Measurements from ENCODE around the gene WDR27. TPM values are rescaled to one million over a fixed set of nuclear protein-coding genes. Genes with fewer than 3 reads are reported as not detected.

Gene WDR27
- total and polyA plus RNA-seq, 2 experiments from 2014 or later = 27.7 to 29.7 TPM

- Histone ChIP-seq H3K9me3 (ENCODE audit: low read depth) (peaks cover 5% of the 10 kb centered on the region), H3K4me2 (no peak overlapping the region), H3K27ac (no peak overlapping the region), H3K27me3 (no peaks in the 10 kb centered on the region), H3K79me2 (no peaks in the 10 kb centered on the region), H2AFZ (no peak overlapping the region), H4K20me1 (ENCODE audit: insufficient read depth, poor library complexity, severe bottlenecking) (no peaks in the 10 kb centered on the region), H3K36me3 (replicated peaks; ENCODE audit: insufficient read depth, low read depth) (no peaks in the 10 kb centered on the region), H3K4me3 (no peak overlapping the region), H3K9me2 (replicated peaks; ENCODE audit: insufficient read depth) (no peaks in the 10 kb centered on the region), H3K4me1 (ENCODE audit: insufficient read depth) (no peaks in the 10 kb centered on the region)
- TF ChIP-seq, protein P1, sequence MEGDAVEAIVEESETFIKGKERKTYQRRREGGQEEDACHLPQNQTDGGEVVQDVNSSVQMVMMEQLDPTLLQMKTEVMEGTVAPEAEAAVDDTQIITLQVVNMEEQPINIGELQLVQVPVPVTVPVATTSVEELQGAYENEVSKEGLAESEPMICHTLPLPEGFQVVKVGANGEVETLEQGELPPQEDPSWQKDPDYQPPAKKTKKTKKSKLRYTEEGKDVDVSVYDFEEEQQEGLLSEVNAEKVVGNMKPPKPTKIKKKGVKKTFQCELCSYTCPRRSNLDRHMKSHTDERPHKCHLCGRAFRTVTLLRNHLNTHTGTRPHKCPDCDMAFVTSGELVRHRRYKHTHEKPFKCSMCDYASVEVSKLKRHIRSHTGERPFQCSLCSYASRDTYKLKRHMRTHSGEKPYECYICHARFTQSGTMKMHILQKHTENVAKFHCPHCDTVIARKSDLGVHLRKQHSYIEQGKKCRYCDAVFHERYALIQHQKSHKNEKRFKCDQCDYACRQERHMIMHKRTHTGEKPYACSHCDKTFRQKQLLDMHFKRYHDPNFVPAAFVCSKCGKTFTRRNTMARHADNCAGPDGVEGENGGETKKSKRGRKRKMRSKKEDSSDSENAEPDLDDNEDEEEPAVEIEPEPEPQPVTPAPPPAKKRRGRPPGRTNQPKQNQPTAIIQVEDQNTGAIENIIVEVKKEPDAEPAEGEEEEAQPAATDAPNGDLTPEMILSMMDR (IDR thresholded peaks at IDR 0.05; ENCODE audit: poor library complexity) = no peak
- TF ChIP-seq EZH2phosphoT487 (IDR thresholded peaks at IDR 0.05; ENCODE audit: low read depth, severe bottlenecking, unreplicated experiment) = no peak
- TF ChIP-seq EZH2 (IDR thresholded peaks at IDR 0.05; ENCODE audit: borderline replicate concordance) = no peak
- WGBS (ENCODE audit: low lambda C conversion rate, missing lambda C conversion rate) = 85% methylated on average over 5 of the region's 5 CpGs
- no peak for DNase-seq (ENCODE audit: low spot score)
Measured at GRCh38 chr6:169536446-169537170, 165.2 kb downstream of the WDR27 start.

DNA sequence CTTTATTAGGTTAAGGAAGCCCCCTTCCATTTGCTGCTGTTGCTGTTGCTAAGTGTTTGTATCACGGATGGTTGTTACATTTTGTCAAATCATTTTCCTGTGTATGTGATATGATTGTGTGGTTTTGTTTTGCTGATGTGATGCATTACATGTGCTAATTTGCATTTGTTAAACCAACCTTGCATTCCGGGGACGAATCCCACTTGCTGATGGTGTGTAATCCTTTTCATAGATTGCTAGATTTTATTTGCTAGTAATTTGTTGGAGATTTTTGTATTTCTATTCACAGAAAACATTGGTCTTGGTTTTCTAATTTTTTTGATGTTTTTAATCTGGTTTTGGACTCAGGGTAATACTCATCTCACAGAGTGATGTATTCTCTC, 167.8 kb downstream of the WDR27 start:
- Histone ChIP-seq H3K4me3 (no peak overlapping the region), H2AFZ (no peak overlapping the region), H3K9me2 (replicated peaks; ENCODE audit: insufficient read depth) (no peaks in the 10 kb centered on the region), H3K79me2 (no peaks in the 10 kb centered on the region), H3K36me3 (replicated peaks; ENCODE audit: insufficient read depth, low read depth) (no peaks in the 10 kb centered on the region), H3K4me1 (ENCODE audit: insufficient read depth) (no peaks in the 10 kb centered on the region), H3K4me2 (no peak overlapping the region), H3K9me3 (ENCODE audit: low read depth) (peaks cover 5% of the 10 kb centered on the region), H4K20me1 (ENCODE audit: insufficient read depth, poor library complexity, severe bottlenecking) (no peaks in the 10 kb centered on the region), H3K27me3 (no peaks in the 10 kb centered on the region), H3K27ac (no peak overlapping the region)
- TF ChIP-seq, protein P1 (IDR thresholded peaks at IDR 0.05; ENCODE audit: poor library complexity) = no peak
- no peak for TF ChIP-seq EZH2phosphoT487 (IDR thresholded peaks at IDR 0.05; ENCODE audit: low read depth, severe bottlenecking, unreplicated experiment)
- TF ChIP-seq EZH2 (IDR thresholded peaks at IDR 0.05; ENCODE audit: borderline replicate concordance) = no peak
- 97% methylated on average over 3 of the region's 3 CpGs for WGBS (ENCODE audit: low lambda C conversion rate, missing lambda C conversion rate)
- DNase-seq (ENCODE audit: low spot score) = no peak

DNA sequence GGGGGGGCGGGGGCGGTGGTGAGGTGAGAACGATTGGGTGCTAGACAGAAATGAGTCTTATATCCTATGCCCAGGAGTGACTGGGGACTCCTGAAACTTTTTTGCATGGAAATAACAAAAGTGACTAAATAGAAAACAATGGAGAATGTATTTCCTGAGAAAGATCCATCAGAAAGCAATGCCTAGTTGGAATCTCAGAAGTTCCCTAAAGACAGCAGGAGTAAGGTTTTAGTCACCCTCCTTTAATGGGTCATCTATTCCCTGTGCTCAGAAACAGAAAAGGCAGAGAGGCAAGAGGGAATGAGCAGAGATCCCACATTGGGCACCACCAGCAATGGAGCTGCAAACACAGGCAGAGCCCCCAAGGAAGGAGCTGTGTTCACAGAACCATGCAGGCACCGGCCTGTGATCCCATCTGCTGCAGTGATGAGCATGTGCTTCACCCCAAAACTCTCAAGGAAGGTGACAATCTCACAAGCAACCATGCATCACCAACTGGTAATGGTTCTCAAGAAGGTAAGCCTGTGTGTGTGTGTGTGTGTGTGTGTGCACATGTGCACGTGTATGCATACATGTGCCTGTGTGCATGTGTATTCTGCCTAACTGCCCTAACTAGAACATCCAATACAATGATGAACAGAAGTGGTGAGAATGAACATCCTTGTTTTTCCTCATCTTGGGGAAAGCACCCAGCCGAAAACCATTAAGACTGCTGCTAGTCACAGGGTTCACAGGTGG, 168.4 kb downstream of the WDR27 start:
- Histone ChIP-seq H3K4me2 (no peak overlapping the region), H3K9me3 (ENCODE audit: low read depth) (peaks cover 5% of the 10 kb centered on the region), H2AFZ (no peak overlapping the region), H3K79me2 (no peaks in the 10 kb centered on the region), H4K20me1 (ENCODE audit: insufficient read depth, poor library complexity, severe bottlenecking) (no peaks in the 10 kb centered on the region), H3K4me1 (ENCODE audit: insufficient read depth) (no peaks in the 10 kb centered on the region), H3K27me3 (no peaks in the 10 kb centered on the region), H3K27ac (no peak overlapping the region), H3K9me2 (replicated peaks; ENCODE audit: insufficient read depth) (no peaks in the 10 kb centered on the region), H3K36me3 (replicated peaks; ENCODE audit: insufficient read depth, low read depth) (no peaks in the 10 kb centered on the region), H3K4me3 (no peak overlapping the region)
- no peak for DNase-seq (ENCODE audit: low spot score)
- TF ChIP-seq, protein P1 (IDR thresholded peaks at IDR 0.05; ENCODE audit: poor library complexity) = no peak
- TF ChIP-seq EZH2phosphoT487 (IDR thresholded peaks at IDR 0.05; ENCODE audit: low read depth, severe bottlenecking, unreplicated experiment) (no peak), EZH2 (IDR thresholded peaks at IDR 0.05; ENCODE audit: borderline replicate concordance) (no peak)
- 95% methylated on average over 6 of the region's 6 CpGs for WGBS (ENCODE audit: low lambda C conversion rate, missing lambda C conversion rate)
